Stimulated activated CD8-positive, alpha-beta memory T cell treated with anti-CD3 and anti-CD28 coated beads, Interleukin-12 subunit alpha, Interleukin-12 subunit beta, amount 100 ng/mL, for 24 hours (primary cell): ENCODE results near the gene NDRG2.
"Not testable (repeated sequence)": the region's sequence is repeated elsewhere in the genome, so short reads cannot be mapped to it uniquely, and the experiment has no call there.

Source experiments
- DNase-seq: peaks from one replicate; pipeline ENCODE4 v3.0.0-alpha.2; 2020; ENCODE audit errors: extremely low read depth

Gene NDRG2

GRCh38 chr14:21055432-21056117, 30.7 kb upstream of the NDRG2 start:
- no peak for DNase-seq

DNA sequence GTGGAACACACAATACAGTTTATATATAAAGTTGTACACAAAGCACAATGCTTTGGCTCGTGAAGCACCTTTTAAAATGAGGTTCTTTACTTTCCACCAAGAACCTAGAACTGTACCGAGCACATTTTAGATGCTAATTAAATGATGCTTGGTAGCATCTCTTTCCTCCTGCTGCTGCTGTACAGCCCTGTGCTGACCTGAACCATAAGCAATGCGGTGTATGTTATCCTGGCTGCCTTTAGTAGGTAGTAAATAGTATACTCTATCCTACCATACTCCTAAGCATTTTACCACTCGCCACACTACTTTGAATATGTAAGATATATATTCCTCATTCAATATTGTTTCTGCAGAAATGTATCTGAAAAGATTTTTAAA, 29.9 kb upstream of the NDRG2 start:
- DNase-seq, result no peak

DNA sequence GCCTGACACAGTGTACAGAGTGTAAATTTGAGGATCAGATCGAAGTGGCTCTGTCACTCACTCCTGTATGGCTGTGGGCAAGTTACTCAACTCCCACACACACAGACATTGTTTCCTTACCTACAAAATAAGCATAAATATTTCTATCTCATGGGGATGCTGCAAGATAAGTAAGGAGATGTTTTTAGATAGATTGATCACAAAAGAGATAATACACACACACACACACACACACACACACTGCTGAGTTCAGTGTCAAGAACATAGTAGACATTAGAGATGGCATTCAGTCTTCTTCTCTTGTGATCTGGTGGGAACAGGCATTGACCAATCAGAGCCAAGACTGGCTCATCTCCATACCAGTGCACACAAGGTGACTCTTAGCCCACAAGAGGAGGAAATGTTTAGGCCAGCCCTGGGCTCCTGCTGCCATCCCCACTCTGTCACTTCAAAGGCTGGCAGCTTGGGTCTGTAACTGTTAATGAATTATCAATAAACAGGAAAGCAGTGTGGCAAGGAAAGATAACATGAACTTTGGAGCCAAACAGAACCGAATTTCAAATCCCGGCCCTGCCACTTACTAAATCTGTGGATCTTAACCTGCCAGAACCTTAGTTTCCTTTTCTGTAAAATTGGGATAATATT, 29.4 kb upstream of the NDRG2 start:
- DNase-seq, result no peak

DNA sequence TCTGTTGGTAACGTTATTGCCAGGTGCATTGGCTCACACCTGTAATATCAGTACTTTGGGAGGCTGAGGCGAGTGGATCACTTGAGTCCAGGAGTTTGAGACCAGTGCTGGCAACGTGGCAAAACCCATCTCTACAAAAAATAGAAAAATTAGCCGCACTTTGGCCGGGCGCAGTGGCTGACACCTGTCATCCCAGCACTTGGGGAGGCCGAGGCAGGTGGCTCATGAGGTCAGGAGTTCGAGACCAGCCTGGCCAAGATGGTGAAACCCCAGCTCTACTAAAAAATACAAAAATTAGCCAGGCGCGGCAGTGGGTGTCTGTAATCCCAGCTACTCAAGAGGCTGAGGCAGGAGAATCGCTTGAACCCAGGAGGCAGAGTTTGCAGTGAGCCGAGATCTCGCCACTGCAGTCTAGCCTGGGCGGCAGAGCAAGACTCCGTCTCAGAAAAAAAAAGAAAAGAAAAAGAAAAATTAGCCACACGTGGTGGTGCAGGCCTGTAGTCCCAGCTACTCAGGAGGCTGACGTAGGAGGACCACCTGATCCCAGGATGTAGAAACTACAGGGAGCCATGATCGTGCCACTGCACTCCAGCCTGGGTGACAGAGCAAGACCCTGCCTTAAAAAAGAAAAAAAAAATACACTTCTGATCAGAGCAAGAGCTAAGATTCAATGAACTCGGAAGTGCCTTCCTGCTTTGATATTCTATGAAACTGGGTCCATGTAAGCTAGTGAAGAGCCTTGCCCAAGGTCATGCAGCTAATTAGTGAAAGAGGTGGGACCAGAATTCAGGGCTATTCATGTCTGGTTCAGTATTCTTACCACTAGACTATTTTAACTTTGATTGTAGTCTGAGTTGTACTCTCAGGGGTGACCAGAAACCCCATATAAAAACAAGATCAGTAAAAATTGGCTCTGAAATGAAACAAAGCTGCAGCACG, 28.6 kb upstream of the NDRG2 start:
- no peak for DNase-seq

DNA sequence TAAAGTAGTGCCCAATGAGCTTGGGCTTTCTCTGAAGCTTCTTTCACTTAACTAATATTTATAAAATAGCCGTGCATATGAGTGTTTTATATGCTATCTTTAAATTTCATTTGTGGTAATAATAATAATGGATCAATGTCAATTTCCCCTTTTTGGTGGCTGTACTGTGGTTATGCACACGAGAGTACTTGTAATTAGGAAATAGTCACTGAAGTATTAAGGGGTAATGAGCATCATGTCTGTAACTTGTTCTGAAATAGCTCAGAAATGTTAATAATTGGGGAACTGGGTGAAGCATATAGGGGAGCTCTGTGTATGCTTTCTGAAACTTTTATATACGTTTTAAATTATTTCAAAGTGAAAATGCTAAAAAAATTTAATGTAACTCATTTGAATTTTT, 25.7 kb upstream of the NDRG2 start:
- DNase-seq, result no peak

DNA sequence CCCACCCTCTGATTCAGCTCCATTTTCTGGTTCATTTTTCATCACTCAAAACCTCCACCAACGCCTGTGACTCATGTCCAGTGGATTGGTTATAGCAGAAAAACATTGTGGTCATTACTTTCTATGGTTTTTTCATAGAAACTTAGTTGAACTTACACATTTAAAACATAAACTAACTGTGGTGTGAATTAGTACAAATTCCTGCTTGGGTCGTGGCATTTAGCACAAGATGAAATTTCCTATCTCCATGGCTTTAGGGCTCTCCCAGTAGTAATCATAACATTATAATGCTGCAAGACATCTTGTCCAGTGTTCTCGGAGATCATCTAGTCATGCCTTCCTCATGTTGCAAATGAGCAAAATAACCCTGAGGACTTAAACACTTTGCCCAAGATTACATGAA, 24.4 kb upstream of the NDRG2 start:
- DNase-seq, result no peak

- no peak for DNase-seq
These were observed 23.8 kb upstream of the NDRG2 start for GRCh38 chr14:21048638-21049037.

GRCh38 chr14:21047378-21047781, 22.5 kb upstream of the NDRG2 start:
- DNase-seq, result no peak

DNA sequence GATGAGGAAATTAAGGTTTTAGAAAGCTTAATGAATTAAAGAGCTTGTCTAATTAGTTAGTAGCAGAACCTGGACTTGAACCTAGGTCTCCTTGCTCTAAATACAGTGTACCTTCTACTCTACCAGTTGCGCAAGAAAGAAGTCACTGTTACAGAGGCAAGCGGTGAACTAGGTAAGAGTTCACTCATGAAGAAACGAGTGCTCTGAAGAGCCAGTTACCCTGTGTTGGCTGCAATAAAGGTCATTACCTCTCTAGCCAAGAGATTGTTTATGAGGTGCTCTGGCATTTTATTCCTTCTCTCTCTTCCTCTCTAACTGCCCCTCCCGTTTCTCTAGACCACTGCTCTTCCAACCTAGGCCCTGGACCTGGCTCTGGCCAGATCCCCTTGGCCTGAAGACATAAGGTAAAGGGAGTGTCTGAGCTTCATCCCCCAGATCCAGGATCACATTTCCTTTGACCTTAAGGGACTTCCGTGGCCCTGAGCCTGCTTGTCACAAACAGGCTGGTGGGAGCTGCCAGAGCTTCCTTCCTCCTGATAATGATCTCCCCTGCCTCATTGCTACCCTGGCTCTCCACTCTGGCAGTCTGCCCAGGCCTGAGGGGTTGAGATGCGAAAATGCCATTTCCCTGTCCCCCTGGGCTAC, 19.2 kb upstream of the NDRG2 start:
- DNase-seq, result no peak

- DNase-seq, result no peak
These were observed 18.6 kb upstream of the NDRG2 start for GRCh38 chr14:21043387-21043973.

DNA sequence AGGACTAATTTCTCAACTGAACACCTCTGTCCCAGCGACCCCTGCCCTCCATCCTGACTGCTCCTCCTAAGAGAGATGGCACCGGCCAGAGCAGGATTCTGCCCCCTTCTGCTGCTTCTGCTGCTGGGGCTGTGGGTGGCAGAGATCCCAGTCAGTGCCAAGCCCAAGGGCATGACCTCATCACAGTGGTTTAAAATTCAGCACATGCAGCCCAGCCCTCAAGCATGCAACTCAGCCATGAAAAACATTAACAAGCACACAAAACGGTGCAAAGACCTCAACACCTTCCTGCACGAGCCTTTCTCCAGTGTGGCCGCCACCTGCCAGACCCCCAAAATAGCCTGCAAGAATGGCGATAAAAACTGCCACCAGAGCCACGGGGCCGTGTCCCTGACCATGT, 18.1 kb upstream of the NDRG2 start:
- no peak for DNase-seq

- no peak for DNase-seq
These were observed 17.0 kb upstream of the NDRG2 start, which contains the start of gene RNASE7 for GRCh38 chr14:21041676-21042433. RNASE7 (plus strand) TSS chr14:21042362; CDS start chr14:21042993, 631 bp downstream.

- not testable (repeated sequence) for DNase-seq
These were observed 16.1 kb upstream of the NDRG2 start for GRCh38 chr14:21040941-21041340.

DNA sequence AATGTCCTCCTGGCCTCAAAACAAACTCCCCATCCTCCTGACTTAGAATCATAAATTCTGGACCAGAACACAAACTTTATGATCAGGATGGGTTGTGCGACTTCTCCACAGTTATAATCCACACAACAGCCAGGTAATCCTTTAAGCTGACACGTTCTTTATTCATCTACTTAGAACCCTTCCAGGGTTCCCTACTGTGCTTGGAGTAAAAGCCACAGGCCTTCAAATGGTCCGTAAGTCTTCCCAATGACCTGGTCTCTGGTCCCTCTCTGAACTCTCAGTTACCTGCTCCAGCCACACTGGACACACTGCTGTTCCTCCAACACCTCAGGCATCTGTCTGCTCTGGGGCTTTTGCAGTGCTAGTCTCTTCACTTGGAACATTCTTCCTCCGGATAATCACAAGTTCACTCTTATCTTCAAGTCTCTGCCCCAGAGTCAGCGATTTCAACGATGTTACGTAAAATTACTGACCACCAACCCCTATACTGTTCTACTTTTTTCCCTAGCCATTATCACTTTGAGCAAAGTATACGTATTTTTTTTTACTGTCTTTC, 15.6 kb upstream of the NDRG2 start:
- no peak for DNase-seq

DNA sequence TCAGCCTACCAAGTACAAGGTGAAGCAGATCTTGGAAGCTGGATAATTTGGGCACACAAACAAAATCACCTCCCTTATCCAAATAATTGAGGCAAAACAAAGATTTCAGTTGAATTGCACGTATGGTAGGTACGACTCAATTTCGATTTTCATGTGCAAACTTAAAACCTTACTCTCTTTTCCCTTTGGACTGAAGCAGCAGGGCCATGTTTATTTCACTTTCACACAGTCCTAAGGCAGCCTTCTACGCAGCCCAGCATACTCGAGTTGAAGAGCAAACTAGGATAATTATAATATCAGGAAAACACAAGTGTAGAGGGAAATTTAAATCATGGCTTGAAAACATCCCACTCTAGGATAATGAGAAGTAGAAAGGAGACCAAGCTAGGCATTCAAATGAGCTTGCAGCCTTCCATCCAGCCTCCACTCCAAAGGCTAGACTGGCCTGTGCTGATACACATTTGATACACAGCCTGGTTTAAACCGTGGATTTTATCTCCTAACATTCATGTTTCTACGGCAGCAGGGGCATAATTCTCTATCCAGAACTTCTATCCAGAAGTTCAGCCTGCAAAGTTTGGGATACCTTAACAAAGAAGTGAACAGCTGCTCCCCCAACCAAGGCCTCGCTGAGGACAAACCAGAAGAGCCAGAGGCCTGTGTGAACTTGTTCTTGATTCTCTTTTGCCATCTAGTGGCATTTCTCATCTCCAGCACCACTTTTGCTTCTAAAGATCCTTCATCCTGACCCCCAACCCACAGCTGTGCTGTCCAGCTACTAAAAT, 14.9 kb upstream of the NDRG2 start:
- no peak for DNase-seq

GRCh38 chr14:21038441-21039422, 13.9 kb upstream of the NDRG2 start:
- no peak for DNase-seq

GRCh38 chr14:21037156-21037555, 12.3 kb upstream of the NDRG2 start:
- DNase-seq, result no peak

DNA sequence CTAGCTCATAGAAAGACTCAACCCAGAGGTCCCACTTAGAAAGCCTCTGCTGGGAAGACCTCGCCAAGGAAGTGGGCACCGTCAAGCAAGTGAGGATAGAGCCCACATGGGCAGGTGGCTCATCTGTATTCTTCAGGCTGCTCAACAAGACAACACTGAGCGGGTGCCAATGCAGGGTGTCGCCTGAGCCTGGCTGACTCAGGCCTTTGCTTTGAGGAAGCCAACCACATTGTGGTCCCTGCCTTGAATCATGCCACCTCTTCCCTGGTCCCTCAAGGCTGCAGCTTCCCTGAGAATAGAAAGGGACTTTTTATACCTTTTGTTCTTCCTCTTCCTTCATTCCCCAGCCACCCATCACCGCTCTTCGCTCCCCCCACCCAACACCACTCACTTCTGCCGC, 11.9 kb upstream of the NDRG2 start:
- DNase-seq, result no peak

- DNase-seq, result no peak
These were observed 9.8 kb upstream of the NDRG2 start, which contains the start of gene RNASE13 for GRCh38 chr14:21034707-21035106. RNASE13 (minus strand) TSS chr14:21034807; CDS start chr14:21034288, 519 bp downstream.
